ENCODE measurements around the gene COL27A1.

The COL27A1 gene

DNA sequence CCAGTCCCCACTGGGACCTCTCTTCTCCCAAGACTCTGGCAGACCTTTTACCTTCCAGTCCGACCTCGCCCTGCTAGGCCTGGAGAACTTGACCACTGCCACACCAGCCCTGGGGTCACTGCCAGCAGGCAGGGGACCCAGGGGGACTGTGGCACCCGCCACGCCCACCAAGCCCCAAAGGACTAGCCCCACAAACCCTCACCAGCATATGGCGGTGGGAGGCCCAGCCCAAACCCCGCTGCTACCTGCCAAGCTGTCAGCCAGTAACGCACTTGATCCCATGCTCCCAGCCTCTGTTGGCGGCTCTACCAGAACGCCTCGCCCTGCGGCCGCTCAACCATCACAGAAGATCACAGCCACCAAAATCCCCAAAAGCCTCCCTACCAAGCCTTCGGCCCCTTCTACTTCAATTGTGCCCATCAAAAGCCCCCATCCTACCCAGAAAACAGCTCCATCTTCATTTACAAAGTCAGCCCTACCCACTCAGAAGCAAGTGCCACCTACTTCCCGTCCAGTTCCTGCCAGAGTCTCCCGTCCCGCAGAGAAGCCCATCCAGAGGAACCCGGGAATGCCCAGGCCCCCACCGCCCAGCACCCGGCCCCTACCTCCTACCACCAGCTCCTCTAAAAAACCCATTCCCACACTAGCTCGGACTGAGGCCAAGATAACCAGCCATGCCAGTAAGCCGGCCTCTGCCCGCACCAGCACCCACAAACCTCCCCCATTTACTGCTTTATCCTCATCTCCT lies 13.1 kb downstream of the COL27A1 start:
- DNase-seq (ENCODE audit: low read depth, low spot score), result no peak

DNA sequence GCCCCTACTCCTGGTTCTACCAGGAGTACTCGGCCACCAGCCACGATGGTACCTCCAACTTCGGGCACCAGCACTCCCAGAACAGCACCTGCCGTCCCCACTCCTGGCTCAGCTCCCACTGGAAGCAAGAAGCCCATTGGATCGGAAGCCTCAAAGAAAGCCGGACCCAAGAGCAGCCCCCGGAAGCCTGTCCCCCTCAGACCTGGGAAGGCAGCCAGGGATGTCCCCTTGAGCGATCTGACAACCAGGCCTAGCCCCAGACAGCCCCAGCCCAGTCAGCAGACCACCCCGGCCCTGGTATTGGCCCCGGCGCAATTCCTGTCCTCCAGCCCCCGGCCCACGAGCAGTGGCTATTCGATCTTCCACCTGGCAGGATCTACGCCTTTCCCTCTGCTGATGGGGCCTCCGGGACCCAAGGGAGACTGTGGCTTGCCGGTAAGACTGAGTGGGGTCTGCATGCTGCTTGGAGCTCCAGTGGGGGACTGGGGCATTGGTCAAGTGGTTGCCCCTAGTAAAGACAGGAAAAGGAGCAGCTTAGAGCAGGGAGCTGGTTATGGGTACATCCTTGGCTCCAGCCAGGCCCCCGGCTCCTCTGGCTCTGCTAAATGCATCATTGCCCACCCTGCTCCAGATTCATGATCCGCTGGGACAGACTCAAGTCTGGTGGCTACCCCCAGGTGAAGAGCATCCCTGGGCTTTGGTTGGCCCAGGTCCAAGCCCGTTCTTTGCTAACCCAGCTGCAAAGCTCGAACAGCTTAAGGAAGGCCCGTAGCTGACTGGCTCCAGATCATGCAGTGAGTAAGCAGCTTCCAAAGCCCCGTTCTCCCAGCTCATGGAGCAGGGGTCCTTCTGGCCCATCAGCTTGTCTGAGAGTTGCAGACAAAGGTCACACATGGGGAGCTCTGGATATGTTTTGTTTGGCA lies 14.0 kb downstream of the COL27A1 start:
- no peak for DNase-seq (ENCODE audit: low read depth, low spot score)

DNA sequence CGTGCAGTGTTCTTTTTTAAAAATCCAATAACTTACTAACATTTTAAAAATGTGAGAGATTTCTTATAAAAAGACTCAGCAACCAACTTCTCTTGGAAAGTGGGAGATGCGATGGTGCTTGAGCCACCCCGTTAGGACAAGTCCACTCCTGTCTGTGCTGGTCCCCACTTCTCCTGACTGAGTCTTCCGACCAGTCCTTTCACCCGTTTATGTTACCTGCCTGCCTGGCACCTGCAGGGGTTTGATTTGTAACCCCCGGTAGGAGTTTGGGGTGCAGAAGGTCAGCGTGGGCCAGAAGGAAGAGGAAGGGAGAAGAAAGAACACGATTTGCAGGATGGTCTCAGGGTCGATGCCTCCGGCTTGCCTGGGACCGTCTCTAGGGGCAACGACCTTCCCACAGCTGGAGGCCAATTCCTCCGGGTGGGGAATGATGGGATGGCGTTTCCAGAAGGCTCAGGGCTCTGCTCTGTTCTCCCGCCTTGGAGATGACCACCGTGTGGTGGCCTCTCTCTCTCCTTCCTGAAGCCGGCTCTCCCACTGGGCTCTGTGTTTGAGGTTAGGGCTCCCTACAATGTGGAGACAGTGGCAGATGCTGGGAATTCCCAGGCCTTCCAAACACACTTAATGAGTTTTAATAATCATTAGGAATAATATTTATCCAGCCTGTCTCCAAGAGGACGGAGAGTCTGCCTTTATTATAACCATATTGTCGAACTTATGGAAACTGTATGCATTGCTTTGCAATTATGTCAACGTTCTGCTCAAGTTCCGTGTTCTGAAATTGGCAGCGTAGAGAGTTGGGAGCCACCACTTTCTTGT lies 14.8 kb downstream of the COL27A1 start:
- DNase-seq (ENCODE audit: low read depth, low spot score), result no peak

DNA sequence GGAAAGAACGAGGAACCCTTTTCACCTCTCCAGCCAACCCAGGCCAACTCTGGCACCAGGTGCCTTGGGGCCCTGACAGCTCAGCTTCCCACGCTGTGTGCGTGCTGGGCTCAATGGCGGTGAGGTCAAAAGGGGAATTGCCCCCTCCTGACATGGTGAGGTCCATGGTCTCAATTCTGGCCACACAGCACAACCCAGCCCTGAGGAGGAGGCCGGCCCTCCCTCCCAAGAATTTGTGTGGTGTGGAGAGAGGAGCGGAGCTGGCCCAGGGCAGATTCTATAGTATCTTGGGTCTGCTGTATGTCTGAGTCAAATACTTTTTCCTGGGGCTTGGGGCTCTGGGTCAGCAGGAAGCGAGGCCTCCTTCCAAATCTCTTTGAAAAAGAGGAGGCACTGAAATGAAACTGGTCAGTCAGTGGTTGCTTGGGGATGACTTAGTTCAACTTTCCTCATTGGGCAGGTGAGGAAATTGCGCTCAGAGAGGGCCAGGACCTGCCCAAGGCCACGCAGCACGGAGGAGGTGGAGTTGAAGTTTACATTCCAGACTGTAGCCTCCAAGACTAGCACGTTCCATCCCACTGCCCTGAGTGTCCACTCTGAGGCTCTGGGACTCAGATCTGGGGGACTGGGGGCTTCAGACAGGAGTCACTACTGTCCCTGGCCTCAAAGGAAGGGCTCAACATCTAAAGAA lies 15.6 kb downstream of the COL27A1 start:
- peak; percentile 64 for DNase-seq (ENCODE audit: low read depth, low spot score)

DNA sequence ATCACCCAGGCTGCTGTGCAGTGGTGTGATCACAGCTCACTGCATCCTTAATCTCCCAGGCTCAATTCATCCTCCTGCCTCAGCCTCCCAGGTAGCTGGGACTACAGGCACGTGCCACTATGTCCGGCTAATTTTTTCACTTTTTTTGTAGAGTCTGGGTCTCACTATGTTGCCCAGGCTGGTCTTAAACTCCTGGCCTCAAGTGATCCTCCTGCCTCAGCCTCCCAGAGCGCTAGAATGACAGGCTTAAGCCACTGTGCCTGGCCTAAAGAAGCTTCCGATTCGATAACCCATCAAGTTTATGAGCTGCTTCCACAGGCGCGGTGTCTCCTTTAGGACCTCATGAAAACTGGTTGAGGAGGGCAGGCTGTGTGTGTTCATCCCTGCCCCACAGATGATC lies 16.2 kb downstream of the COL27A1 start:
- no peak for DNase-seq (ENCODE audit: low read depth, low spot score)

DNA sequence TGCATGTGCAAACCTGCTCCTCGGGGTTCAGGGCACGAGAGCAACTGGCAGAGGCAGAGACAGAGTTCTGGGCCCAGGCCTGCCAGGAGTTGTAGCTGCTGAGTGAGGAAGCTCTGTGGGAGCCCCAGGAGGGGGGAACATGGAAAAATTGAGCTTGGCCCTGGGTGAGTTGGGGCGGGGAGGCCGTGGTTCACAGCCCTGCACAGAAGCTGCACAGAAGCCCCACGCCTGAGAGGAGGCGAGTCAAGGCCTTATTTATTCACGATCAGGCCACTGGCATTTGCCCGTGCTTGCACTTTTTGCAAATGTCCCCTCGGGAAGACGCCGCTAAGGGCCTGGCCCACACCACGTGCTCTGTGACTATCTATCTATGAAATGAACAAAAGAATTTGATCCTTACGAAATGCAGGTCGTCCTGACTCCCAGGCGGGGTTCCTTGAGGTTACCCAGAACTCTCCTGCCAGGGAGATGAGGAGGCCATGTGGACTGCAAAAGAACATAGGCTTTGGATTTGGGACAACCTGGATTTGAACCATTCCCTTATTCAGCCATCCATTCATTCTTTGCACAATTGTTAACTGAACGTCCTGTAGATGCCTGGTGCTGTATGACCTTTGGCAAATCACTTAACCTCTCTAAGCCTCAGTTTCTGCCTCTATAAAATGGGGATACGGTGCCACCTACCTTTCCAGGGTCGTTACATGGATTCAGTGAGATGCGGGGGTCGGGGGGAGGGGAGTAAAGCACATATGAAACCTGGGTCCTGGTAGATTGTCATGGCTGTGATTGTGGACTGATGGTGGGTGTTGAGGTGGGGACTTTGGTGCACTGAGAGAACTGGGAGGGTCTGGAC lies 17.9 kb downstream of the COL27A1 start:
- DNase-seq (ENCODE audit: low read depth, low spot score), result no peak

DNA sequence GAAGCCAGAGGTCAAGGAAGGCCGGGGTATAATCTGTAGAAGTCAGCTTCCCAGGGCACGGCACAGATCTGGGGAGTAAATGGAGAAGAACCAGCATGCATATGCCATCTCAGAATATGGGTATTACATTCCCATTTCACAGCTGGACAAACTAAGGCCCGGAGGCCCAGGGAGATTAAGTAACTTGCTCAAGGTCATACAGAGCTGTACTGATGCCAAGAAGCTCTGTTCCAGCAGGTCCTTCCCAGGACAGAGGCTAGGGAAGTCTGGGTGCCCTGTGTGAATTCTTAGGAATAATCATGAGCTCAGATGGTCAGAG lies 19.2 kb downstream of the COL27A1 start:
- DNase-seq (ENCODE audit: low read depth, low spot score), result no peak

DNA sequence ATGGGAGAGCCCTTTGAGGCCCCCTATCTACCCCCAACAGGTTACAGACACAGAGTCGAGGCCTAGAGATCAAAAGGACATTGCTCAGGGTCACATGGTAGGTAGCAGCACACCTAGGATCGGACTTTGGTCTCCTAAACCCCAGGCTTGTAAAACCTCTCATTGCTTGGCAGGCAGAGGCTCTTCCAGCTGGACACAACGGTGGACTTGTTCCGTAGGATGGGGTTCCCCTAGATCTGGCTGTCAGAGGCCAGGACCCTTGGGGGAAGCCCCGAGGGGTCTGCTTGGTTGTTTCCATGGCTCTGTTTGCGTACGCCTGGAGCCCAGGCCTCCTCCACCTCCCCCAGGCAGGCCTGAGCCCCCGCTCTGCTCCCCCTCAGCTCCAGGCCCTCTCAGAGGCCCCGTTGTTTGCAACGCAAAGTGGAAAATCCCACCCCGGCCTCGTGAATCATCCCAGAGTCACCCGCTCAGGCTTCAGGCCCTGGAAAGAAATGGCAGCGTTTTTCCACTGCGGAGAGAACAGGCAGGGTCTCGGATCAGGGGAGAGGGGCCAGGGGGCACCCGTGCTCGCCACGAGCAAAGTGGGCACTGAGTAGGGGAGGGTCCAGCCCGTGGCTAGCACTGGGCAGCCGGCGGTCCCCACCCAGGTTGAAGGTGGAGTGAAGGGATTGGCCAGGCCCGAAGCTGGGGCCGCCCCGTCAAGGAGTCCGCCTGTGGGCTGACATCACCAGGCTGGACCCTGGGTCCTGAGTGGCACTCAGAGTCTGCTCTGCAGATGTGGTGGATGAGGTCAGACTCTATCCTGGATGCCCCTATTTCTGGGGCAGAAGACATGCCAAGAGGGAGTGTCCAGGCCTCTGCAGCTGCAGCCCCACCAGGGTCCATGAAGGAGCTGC lies 19.8 kb downstream of the COL27A1 start:
- no peak for DNase-seq (ENCODE audit: low read depth, low spot score)

DNA sequence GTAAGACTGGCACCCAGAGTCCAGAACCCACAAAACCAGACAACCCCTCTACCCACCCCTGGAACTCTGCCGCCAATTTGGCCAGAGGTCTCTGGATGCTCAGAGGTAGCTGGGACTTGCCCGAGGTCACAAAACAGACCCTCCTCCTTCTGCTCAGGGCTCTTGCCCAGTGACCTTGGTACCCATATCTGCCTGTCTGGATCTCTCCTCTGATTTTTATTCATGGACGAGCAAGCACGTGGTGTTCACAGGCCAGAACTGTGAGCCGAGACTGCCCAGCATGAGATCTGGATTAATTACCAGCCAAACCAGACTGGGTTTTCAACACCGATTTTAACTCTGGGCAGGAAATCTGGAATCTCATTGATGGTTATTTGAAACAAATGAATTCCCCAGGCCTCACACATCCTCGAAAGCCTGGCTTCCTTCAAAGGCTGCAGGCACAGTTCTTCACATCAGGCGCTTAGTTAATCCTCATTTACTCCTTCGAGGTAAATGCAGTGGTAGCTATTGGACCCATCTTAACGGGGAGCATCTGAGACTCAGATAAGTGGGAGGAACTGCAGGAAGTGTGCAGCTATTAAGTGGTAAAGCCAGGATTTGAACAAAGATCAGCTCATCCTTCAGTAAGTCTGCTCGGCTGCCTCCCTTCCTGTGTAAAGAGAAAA lies 21.4 kb downstream of the COL27A1 start:
- DNase-seq (ENCODE audit: low read depth, low spot score), result peak; percentile 53

DNA sequence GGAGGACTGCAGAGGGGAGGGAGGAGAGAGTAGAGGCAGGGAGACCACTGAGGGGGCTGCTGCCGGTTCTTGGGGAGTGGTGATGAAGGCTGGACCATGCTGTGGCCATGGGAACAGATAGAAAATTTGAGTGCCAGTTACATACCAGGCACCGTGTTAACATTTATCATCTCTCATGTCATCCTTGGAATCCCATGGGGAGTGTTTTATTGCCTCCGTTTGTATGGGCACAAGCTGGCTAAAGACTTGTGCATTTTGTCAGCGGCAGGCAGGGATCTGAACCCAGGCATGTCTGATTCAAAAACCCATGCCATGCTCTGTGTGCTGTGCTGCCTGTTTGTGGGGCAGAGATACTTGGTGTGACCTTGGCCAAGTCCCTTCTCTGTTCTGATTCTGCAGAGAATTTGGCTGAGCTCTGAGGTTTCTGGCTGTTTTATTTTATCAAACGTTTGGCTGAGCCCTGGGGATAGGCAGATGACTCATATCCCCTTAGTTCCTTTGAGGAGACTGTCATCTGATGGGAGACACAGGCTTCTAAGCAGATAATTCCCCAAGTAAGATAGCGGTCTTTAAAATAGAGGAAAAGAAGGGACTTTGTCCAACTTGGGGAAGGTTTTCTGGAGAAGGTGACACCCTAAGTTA lies 22.2 kb downstream of the COL27A1 start:
- no peak for DNase-seq (ENCODE audit: low read depth, low spot score)

DNA sequence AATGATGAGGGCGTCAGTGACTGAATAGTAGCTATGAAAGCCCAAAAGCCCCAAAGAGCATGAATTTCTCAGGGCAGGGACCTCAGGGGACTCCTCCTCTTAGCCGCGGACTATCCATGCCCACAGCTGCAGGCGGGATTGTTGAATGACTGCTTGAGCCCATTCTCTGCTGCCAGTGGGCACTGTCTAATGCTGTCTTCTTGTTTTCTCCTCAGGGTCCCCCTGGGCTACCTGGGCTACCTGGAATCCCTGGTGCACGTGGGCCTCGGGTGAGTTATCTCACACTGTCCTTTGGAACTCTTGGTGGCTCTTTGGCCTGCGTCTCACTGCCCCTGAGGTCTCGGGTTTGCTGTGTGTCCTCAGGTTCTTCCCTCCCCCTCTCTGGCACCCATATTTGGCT lies 22.7 kb downstream of the COL27A1 start:
- DNase-seq (ENCODE audit: low read depth, low spot score), result no peak

DNA sequence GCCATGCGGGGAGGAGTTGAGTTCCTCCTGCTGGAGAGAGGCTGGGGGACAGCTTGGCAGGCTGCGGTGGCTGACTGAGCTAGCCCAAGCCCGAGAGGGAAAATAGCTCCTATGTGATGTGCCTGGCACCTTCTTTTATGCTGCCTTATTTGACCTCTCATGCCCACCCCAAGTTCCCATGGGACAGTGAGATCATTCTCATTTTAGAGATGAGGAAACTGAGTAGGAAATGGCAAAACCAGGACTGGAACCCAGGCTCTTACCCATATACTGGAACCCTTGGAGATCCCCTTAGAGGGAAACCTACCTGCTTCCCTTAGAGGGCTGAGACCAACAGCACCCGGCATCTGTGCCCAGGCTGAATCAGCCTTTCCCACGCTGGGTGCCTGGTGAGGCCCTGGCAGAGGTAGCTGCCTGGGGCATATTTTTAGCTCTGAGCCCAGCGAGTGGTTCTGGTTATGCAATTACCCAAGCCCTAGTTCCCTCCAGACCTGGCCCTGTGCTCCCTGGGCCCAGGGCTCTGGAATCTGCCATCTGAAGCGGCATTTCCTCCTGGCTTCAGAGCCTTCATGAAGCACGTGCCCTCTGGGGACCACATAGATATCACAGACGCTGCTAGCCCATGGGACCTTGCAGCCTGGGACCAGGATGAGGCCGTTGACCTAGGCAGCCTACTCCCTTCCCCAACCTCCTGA lies 23.6 kb downstream of the COL27A1 start:
- no peak for DNase-seq (ENCODE audit: low read depth, low spot score)

DNA sequence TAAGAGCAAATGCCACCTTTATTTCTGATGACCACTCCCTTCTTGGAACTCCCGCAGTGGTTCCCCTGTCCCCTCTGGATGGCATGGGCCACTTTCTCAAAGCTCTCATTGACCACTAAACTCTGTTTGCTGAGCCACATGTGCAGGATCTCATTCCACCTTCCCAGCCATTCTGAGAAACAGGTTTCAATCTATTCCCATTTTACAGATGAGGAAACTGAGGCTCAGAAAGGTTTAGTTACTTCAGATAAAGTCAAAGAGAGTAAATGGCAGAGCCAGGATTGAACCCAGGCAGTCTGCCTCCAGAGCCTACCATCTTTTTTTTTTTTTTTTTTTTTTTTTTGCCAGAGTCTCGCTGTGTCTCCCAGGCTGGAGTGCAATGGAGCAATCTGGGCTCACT lies 24.2 kb downstream of the COL27A1 start:
- DNase-seq (ENCODE audit: low read depth, low spot score), result no peak

DNA sequence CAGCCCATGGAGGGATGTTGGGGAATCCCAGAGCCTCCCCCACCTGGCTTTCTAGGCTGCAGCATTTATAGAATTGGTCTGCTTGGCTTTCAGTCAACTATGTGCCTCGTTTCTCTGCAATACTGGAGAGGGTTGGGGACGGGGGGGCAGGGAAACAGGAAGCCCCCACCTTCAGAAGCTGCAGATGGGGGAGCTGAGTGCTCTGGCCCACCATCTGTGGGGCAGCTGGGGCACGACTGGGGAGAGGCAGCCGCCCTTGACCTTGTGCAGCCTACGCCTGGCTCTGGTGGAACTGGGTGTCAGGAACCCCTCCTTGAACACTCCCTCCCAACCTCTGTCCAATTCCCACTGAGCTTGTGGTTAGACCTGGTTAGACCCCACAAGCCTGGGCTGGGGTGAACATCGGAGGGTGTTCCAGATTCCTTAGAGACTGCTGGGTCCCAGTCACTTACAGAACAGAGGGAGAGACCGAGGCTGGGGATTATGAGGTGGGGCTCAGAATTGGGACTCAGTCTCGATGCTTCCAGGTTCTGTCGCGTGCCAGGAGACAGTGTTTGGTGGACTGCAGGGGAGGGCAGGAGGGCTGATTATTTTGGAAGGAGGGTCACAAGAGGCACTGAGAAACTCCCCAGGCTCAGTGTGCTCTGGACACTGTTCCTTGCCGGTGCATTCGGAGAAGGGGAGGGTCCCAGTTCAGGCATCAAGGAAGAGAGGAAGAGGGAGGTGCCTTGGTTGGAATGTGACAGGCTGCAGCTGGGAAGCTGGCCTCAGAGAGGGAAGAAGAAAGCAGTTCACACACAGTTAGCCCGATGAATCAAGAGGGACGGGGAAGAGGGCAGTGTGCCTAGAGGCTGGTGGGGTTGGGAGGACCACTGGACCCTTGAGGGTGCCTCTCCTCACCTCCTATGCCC lies 25.6 kb downstream of the COL27A1 start:
- peak; percentile 64 for DNase-seq (ENCODE audit: low read depth, low spot score)

DNA sequence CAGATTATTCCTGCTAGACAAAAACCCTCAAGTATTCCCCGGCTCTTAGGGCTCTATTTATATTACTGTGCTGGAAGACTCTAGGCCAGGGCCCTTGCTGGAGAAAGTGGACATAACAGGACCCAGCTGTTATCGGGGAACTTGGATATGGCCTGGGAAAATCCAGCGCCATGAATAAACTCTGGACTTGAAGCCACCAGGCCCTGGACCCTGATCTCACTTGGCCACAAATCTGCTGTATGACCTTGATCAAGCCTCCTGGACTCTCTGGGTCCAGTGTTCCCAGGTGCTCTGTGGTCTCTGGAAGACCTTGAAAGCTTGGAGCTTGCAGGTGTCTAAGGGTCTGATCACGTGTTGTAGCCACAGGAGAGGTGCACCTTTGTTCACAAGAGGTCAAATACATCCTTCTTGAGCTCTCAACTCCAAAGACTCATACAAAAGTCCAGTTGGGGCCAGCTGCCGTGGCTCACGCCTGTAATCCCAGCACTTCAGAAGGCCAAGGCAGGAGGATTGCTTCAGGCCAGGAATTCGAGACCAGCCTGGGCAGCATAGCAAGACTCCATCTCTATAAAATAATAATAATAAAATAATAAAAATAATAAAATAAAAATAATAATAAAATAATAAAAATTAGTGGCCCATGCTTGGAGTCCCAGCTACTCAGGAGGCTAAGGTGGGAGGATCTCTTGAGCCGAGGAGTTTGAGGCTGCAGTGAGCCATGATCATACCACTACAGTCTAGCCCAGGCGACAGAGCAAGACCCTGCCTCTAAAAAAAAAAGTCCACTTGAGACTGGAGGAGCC lies 26.5 kb downstream of the COL27A1 start:
- DNase-seq (ENCODE audit: low read depth, low spot score), result no peak

DNA sequence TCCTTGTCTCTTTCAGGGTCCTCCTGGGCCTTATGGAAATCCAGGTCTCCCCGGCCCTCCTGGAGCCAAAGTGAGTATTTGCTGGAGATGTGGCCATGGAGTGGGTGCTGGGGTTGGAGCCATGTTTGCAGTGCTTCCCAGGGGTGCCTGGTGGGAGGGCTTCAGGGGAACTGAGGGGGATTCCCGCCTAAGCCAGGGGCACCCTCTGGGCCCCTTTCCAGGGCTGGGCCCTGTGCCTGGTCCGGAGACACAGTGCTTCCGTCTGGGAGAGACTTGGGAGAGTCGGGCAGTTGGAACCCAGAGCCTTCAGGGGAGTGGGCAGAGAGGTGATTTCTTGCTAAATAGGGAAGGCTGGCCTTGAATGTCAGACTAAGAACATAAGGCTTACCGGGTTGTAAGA lies 27.7 kb downstream of the COL27A1 start:
- DNase-seq (ENCODE audit: low read depth, low spot score), result no peak

Measured in ELF-1 (cell line).